Activated gamma-delta T cell (primary cell): ENCODE results near the gene RFFL.
"Not testable (repeated sequence)": the region's sequence is repeated elsewhere in the genome, so short reads cannot be mapped to it uniquely, and the experiment has no call there.

ENCODE experiments used
- DNase-seq: peaks from one replicate; lab custom pipeline; 2025; lab: John Stamatoyannopoulos, UW
- total RNA-seq, 2 donors: gene quantifications; one replicate each; lab custom pipeline; 2026; lab: John Stamatoyannopoulos, UW

The RFFL gene, protein sequence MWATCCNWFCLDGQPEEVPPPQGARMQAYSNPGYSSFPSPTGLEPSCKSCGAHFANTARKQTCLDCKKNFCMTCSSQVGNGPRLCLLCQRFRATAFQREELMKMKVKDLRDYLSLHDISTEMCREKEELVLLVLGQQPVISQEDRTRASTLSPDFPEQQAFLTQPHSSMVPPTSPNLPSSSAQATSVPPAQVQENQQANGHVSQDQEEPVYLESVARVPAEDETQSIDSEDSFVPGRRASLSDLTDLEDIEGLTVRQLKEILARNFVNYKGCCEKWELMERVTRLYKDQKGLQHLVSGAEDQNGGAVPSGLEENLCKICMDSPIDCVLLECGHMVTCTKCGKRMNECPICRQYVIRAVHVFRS
- 67.8 to 77.7 reads per million in 2 donors for total RNA-seq

DNA sequence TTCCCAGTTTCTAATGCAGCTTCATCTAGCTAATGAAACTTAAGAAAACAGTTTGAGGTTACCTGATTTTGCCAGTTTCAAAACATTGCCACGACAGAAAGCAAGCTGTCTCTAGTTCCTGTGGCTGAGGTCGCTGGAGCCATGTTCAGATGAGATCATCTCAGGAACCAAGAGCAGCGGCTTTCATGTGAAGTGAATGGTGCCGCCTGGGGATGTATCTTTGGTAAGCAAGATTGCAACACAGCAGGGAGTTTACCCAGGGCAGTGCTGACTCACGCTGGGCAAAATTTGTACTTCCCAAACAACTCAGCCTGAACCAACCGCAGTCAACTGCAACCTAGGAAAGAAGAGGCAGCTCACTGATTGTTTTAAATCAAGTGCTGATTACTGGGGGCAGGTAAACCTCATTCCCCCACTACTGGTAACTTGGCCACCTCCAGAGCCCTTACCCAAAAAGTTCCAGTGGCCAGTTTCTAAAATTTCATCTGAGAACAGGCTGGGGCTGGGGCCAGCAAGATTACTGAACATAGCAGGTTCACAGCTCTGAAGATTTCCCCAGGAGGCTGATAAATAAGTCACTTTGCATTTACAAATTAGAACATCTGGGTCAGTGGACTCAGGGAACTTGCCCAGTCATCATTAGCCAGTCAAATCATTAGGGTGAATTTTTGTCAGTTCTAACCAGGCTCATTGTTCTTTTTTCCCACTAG is at the start of gene RFFL:
Gene RFFL, minus strand, starts transcription at position 194 of the 710 bp plus-strand sequence. CDS start 37,154 bp downstream, outside the sequence.
- DNase-seq = no peak

DNA sequence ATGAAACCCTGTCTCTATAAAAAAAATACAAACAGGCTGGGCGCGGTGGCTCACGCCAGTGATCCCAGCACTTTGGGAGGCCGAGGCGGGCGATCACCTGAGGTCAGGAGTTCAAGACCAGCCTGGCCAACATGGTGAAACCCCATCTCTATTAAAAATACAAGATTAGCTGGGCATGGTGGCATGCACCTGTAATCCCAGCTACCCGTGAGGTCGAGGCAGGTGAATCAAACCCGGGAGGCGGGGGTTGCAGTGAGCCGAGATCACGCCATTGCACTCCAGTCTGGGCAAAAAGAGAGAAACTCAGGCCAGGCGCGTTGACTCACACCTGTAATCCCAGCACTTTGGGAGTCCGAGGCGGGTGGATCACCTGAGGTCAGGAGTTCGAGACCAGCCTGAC is 47.3 kb upstream of the RFFL start:
- not testable (repeated sequence) for DNase-seq

- no peak for DNase-seq
Measured at GRCh38 chr17:35104844-35105450, 41.4 kb upstream of the RFFL start.

DNA sequence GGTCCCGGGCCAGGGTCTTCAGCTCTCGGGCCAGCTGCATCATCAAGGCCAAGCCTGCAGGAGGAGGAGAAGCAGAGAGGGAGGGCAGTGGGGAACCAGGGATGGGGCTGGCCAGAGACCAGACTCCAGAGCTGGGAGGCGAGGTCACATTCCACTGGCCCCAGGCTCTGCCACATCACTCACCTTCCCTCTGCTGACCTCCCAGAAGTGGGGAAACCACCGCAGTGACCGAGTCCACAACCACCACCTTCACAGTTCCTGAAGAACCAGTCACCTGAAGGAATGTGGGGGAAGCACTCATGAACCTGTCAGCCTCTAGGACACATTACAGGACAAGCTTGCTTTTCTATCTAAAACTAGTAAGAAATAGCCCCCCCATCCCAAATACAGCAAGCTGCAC is 39.8 kb upstream of the RFFL start:
- DNase-seq = no peak

DNA sequence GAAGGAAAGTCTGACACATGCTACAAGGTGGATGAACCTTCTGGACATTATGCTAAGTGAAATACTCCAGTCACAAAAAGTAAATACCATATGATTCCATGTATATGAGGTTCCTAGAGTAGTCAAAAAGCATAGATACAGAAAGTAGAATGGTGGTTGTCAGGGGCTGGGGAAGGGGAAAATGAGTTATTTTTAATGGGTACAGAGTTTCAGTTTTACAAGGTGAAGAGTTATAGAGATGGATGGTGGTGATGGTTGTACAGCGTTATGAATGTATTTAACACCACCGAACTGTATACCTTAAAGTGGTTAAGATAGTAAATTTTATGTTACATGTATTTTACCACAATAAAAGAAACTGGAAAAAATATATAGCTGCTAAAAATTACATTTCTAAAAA is 38.2 kb upstream of the RFFL start:
- no peak for DNase-seq

DNA sequence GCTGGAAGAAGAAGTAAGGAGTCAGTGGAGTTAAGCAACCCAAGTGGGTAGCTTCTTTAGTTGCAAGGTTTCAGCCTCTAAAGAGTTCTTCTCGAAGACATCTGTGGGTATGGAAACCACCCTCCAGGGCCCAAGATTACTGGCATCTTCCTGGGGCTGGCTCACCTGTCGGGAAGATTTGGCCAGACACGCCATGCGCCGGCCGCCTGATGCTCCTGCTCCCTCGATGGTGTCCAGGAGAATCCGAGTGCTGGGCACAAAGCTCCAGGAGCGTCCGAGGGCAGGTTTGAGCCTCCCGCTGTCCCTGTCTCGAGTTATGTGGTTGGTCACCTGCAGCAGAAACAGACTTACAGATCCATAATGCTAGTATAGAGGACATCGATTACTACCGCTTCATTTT is 37.5 kb upstream of the RFFL start:
- DNase-seq = no peak

- no peak for DNase-seq
Measured at GRCh38 chr17:35099908-35100307, 36.4 kb upstream of the RFFL start.

DNA sequence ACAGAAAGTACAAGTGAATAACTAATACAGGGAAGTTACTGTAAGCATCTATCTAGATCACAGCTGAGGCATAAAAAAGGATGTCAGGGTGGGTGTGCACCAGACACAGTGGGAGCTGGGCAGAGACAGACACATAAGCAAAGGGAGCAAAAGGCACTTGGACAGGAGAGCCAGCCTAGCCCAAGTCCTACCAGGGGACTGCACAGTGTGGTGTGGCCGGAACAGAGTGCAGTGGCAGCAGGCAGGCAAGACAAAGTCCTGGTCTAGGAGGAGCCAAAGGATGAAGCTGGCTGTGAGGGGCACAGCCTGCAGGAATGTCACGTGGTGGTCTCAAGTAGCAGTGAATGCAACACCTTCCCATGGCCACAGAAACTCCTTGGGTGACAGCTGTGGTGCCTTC is 34.3 kb upstream of the RFFL start:
- DNase-seq = no peak

DNA sequence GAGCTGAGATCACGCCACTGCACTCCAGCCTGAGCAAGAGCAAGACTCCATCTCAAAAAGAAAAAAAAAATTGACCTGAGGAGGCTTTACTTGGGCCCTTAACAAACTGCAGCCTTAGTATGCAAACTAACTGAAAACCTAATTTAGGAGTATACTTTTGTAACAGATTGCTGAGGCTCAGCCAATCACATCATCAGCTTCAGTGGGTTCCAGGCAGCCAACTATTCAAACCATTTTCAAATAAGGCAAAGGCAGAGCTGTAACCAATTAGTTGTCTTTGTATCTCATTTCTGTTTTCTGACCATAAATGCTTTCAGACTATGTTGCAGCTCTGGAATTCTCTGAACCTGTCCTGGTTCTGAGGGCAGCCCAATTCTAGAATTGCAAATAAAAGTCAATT is 32.2 kb upstream of the RFFL start:
- DNase-seq = no peak

GRCh38 chr17:35094902-35095301 is 31.4 kb upstream of the RFFL start:
- DNase-seq = no peak

GRCh38 chr17:35090707-35091106 is 27.2 kb upstream of the RFFL start:
- not testable (repeated sequence) for DNase-seq

DNA sequence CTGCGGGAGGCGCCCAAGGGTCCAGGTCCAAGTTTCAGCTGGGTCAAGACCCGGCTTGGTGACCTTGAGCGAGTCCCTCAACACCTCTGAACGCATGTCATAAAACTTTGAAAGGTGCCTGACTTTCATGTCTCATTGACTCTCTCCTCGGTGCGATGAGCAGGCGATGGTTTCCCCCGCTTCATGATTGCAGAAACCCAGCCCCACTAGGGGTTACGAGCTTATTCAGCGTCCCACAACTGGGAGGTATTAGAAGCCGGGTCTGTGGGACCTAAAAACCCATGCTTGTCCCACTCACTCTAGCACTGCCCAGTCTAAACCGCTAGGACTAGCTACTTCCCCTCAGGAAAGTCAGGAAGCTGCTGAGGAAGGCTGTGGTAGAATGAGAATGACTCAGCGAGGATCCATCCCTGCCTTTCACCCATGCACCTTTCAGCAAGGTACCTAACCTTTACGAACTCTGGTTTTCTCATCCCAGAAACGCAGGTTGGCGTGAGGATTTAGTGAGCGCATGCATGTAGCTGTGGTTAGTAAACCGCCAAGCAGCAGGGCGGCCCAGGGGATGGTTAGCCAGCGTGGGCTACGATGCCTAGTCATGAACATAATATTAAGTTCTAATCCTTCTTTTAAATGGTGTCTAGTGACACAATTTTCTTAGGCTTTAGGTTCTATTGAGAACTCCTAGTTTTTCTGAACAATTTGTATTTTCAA is 26.2 kb upstream of the RFFL start:
- DNase-seq = no peak

DNA sequence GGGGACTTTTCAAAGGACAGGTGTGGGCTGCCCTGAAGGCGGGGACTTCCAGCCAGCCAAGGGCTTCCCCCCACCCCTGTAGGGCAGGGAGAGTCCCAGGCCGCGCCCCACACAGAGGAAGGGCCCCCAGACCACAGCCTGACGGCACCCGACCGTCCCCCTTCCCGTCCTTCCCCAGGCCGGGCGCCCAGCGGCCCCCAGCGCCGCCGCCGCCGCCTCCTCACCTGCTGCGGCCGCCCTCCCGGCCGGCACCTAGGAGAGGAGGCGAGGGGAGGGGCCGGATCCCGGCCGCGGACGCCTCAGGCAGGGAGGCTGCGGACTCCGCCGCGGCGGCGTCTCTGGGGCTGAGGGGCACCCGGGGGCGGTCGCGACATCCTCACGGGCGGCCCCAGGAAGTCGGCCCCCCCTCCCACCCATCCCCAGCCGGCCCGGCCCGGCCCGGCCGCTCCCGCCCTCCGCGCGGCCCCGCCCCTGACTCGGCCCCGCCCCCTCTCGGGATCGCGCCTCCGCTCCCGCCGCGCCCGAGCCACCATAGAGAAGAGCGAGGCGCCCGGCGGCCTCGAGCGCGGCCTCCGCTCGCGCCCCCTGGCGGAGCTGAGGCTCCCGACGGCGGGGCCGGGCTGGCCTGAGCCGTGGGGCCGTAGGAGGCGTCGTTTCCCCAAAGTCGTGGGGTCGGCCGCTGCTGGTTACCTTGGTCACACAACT is 25.5 kb upstream of the RFFL start:
- DNase-seq = peak; percentile 87

DNA sequence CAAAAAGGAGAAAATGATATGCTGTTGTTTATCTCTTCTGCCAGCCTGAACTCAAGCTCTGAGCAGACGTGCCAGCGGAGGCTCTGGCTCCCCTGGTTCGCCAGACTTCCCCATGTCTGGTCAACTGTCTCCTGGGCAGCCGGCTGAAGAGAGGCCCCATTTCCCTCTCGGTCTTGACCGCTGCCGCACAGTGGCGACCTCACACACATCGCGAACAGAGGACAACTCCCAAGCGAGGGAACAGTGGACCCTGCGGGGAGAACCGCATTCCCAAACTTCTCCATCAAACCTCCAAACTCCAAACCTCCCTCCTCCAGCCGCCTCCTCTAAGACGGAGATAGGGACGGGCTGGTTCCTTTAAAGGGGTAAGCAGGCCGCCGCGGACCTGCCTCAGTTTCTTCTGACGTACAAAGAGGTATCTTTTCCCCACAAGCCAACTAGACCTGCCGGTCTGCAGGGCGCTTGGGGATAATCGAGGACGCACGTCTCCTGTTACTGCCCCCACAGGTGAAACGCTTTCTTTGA is 24.9 kb upstream of the RFFL start:
- DNase-seq = no peak

DNA sequence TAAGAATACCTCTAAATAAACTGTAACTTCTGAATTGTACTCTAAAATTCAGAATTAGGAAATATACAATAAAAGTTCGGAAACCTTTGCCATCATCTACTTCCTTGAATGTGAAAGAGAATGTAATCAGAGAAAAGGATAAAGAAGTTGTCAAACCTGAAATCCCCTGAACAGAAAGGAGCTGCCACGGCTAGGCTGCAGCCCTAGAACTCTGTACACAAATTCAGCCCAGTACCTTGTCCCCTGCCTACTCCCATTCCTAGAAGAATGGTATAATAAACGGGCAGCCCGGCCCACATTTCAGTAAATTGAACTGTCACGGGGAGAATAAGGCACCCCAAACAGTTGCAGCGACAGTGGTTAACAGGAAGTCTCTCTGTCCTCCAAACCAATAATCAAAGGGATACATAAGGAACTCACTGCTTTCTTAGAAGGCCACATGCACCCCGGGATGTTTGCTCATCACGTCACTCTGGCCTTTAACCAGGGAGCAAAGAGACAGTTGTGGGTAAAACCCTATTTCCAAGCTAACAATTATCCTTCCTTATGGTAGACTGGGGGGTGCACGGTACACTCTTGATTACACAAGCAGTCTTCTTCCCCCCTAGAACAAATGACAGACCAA is 24.3 kb upstream of the RFFL start:
- no peak for DNase-seq

DNA sequence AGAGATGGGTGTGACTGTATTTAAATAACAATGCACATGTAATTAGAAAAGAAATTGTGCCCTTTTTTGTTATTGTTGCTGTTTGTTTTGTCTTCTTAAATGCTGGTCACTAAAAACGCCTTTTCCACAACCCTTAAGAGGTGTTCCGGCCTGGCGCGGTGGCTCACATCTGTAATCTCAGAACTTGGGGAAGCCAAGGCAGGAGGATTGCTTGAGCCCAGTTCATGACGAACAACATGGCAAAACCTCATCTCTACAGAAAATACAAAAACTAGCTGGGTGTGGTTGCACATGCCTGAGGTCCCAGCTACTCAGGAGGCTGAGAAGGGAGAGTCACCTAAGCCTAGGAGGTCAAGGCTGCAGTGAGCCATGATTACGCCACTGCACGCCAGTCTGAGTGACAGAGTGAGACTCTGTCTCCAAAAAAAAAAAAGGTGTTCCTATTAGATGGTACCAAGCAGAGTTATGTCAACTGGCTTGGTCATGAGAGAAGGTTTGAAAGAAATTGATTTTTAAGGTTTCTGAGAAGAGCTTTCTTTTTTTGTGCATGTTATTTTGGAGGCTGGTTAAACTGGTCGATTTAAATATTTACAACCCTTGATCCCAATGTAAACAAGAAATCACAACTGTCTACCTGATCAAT is 23.5 kb upstream of the RFFL start:
- no peak for DNase-seq

DNA sequence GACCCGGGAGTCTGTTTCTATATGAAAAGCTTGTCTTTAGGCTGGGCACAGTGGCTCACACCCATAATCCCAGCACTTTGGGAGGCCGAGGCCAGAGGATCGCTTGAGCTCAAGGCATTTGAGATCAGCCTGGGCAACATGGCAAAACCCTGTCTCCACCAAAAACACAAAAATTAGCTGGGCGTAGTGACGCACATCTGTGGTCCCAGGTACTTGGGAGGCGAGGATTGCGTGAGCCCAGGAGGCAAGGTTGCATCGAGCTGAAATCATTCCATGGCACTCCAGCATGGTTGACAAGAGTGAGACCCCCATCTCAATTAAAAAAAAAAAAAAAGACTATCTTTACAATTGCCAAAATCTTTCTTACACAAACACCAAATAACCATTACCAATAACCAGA is 22.7 kb upstream of the RFFL start:
- no peak for DNase-seq

DNA sequence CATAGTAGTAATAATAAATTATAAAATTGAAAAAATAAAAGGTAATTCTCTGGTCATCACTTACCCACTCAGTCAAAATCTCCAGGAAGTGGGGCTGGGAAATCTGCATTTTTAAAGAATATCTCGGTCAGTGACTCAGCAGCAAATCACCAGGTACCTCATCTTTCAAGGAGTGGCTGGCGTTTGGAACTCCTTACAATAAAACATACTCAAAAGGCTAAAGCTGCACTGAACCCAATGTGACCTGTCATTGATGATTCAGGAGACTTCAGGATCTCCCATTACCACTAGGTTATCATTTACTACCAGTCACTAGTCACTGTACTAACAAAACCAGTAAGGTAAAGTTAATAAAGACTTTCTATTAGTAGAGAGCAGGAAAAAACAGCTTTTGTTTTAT is 21.5 kb upstream of the RFFL start:
- DNase-seq = no peak

GRCh38 chr17:35083071-35083470 is 19.6 kb upstream of the RFFL start:
- no peak for DNase-seq

- DNase-seq = no peak
Measured at GRCh38 chr17:35082073-35082657, 18.7 kb upstream of the RFFL start.
